ENCODE results near the gene ELL.

Gene ELL

DNA sequence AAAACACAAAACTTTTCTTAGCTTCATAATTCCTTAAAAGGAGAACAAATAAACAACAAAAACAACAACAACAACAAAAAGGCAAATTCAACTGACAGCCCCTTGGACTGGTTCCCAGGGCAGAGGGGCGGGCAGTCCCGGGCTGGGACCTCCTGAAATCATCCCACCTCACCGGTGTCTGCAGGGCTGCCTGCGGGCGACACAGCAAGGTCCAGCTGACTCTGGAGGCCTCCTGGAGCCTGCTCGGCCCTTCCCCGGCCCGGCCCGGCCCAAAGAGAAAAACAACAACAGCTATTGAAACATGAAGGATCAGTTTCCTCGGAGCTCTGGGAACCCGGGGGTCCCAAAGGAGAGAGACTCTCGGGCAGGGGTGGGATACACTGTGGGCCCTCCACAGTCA lies 78.9 kb downstream of the ELL start:
- no peak for DNase-seq

DNA sequence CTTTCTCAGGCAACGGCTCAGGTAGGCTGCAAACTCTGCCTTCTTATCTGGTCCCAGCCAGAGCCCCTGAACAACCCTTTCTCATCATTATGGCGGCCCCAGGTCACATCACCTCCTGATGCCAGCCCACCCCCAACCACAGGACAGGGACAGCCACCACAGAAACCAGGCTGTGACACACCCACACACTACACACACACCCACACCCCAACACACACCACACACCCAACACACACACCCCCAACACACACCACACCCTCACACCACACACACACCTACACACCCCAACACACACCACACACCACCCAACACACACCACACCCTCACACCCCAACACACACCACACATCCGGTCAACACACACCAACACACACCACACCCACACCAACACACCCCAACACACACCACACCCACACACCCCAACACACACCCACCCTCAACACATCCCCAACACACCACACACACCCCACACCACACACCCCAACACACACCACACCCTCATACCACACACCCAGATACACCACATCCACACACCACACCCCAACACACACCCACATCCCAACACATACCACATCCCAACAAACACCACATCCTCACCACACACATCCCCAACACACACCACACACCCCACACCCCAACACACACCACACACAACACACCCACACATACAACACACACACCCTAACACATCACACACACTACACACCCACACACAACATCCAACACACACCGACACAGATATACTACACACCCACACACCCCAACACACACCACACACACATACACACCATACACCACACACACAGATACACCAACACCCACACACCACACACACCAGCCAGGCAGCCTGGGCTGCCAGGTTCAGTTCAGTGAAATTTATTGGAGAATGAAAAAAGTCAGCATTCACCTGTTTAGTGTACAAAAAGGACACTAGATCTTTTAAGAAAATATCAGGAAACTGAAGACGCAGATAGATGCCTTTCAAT lies 79.8 kb downstream of the ELL start:
- DNase-seq, result no peak

DNA sequence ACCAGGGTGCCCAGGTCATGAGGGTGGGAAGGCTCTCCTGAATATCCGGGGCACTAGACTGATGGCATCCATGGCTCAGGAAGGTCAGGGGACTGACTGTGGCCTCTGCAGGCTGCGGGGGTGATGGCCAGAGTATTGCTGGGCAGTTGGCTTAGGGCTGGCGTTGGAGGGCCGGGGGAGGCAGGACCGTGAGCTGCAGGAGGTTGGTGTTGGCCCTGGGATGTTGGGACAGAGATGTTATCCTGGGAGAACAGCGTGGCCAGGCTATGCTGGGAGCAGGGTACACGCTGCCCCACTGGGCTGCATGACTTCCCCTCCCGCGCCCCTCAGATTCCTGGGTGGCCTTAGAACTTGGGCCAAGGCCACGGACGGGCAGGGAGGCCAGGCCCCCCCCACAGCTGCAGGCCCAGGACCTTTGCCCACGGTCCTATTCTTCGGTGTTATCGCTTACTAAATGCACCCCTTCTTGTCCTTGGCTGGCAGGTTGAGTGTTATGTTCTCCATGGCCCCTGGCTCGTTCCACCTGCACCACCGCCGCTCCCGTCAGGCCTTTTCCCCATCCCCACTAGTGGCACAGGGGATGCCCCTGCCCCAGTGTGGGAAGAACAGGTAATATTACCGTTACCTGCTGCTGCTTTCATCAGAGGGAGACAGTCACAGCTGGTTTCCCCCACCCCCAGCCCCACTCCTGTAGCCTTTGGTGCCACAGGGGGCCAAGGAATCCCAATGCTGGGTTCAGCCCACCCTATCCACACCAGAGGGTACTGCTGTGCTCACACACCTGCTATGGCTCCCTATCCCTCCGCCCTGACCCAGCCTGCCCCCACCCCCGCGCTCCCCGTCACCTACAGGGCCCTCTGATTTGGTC lies 80.7 kb downstream of the ELL start:
- no peak for DNase-seq

DNA sequence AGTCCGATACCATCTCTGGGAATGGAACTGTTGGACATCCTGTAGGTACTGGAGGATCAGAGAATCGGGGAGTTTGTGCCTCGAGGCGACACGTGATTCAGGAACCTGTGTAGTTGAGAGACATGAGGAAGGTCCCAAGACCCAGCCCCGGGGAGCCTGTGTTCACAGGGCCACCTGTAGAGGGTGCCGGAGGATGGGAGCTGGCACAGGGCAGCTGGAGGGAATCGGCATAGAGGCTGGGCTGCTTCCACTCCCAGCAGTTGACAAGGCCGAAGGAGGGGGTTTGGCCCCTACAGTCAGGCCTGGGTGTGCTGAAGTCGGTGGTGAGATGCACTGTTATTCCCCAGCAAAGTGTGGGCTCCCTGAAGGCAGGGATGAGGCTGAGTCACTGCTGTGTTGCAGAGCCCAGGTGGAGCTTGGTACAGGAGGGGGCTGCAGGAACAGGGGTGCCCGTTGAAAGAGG lies 81.4 kb downstream of the ELL start:
- no peak for DNase-seq

DNA sequence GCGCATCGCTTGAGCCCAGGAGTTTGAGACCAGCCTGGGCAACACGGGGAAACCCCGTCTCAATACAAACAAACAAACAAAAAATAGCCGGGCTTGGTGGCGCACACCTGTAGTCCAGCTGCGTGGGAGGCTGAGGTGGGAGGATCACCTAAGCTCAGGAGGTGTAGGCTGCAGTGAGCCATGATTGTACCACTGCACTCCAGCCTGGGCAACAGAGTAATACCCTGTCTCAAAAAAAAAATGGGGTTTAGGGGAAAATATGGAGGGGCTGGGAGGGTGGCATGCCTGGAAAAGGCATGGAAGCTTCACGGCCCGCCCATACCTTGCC lies 82.0 kb downstream of the ELL start:
- no peak for DNase-seq

DNA sequence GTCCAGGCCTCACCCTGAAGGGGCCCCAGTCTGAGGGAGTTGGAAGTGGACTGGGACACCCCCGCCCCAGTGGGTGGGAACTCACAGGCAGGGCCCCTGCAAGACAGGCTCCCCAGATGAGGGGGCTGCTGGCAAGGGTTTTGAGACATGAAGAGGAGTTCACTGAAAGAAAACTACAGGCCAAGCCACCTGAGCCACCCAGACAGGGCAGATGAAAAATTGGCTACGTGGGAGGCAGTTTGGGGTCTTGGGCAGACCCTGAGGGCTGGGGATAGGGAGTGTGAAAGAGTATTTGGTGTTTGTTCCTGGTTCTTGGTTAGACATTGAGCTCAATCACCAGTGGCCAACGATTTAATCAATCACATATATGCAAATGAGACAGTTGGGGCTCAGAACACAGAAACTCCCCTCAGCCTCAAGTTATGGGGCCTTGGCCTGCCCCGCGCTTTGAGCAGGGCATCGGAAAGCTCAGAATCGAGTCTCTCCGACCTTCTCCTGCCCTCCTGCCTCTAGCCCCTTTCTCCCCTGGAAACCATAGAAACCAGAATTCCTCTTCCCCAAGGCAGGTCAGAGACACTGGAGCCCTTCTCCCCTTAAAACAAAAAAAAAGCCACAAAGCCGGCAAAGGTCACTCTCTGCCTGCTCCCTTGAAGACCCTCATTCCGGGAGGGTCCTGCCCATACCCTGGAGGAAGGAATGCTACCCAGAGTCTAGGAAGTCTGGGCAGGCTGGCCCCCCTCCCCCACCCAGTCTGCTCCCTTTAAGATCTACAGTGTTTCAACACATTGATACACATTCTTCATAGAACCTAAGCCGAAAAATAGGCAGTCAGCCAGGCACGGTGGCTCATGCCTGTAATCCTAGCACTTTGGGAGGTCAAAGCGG lies 82.6 kb downstream of the ELL start:
- no peak for DNase-seq

DNA sequence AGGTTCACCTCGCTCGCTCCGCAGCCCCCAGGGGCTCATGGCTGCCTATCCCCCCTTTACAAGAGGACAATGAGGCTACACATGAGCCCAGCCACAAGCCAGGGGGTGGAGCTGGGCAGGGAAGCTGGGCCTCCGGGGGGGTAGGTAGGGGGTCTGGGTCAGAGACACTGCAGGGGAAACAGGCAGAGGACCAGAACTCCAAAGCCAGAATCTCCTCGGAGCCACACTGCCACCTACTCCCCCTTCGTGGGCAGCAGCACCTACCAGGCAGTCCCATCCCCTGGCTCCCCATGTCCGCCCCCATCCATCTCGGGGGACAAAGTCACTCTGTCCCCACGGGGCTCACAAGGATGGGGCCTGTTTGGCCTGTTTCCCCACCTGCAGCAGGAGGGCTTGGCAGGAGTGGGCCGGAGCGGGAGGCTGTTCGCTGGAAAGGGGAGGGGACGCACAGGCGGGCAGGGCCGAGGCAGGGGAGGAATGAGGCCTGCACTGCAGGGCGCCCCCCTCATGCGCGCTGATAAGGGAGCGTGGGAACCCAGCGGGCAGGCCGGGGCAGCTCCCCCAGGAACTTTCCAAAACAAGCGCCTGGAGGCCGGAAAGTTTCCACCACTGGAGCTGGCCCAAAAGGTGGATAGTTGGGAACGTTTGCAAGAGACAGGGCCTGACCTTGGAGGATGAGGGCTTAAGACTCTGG lies 83.4 kb downstream of the ELL start:
- DNase-seq, result no peak

DNA sequence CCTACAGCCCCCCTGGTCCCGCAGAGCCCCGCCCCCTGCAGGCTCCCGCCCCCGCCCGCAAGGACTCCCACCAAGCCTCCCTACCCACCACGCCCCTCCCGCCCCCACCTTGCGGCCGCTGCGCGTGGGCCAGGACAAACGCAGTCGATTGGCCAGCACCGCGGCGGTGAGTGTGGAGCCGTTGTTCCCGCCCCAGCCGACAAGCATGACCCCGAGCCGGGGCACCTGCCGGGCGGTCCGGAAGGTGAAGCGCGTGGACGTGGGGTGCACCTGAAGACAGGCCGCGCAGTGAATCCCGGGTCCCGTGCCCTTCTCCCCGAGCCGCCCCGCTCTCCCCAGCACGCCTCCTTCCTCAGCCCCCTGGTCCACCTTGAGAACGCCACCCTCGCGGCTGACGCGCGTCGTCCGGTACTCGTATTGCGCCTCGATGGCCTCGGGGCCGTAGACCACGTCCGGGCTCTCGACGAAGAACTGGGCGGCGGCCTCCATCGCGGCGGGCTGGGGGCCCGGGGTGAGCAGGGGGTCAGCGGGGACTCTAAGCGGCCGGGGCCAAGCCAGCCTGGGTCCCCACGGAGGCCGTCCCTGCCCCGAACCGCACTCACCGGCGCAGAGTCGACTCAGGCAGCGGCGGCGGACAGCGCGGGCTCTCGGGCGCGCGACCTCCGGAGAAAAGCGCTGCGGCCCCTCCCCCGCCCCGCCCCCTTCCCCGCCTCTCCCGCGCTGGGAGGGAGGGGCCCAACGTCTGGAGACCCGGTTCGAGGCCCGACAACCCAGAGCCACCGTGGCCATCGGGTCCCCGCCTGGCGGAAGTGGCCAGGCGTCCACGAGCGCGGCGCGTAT lies 84.2 kb downstream of the ELL start, which contains the start of gene ISYNA1:
Gene ISYNA1, minus strand, starts transcription at position 643 of the 840 bp plus-strand sequence. Its CDS starts 154 bp downstream, at position 489.
- no peak for DNase-seq

DNA sequence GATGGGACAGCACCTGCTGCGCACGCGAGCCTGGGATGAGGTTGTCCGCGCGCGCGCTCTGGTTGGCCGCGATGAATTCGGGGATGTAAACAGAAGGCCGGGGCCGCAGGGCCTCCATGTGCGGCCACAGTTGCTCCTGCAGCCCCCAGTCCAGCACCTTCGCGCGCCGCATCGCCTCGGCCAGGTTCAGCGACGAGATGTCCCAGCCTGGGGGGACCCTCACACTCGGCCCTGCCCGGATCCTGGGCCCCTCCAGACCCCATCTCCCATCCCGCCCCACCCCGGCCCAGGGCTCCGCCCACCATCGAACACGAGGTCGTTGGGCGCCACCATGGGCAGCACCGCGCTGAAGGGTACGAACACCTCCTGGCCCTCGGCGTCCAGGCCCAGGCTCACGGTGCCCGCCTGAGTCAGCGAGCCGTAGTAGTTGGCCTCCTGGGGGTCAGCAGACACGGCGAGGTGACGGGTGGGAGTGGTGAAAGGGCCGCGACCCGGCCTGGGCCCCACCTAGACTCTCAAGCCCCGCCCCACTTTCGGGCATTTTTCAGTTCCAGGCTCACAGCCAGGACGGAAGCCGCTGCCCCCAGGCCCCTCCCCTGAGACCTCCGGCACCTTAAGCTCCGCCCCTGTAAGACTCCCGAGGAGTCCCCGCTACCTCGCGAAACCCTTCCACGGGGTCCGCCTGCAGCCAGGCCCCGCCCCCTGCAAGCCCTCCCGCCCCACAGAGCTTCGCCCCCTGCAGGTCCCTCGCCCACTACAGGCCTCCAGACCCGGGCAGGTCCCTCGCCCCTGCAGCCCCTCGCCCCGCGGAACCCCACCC lies 85.0 kb downstream of the ELL start:
- peak; percentile 81 for DNase-seq

DNA sequence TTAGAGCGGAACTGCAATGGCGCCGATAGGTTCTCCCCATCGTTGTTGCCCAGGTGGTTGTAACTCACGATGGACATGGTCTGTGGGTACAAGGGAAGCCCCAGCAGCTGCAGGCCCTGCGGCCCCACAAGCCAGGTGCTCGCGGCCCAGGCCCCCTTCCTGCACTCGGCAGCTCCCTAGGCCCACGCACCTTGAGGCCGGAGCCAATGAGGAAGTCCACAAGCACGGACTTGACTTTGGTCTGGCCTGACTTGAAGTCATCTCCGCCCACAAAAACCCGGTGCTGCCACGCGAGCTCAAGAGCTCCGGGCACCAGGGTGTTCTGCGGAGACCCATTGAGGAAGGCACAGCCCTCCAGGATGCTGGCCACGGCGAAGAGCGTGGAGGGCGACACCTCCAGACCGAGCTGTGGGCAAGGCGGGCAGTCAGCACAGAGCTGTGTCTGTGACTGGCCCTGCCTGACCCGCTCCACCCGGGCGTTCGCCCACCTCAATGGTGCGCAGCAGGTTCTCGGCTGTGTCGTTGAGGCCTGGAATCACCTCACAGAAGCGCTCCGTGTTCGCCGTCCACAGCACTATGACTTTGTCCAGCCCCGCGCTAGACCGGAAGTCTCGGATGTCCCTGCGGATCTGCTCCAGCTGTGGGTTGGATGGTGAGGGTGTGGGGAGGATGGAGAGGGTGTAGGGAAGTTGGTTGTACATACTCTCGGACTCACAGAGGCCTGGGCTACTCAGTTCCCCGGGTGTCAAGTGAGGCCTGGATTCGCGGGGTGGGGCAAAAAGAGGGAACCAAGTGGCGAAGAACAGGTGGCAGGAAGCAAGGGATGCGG lies 85.8 kb downstream of the ELL start:
- no peak for DNase-seq

DNA sequence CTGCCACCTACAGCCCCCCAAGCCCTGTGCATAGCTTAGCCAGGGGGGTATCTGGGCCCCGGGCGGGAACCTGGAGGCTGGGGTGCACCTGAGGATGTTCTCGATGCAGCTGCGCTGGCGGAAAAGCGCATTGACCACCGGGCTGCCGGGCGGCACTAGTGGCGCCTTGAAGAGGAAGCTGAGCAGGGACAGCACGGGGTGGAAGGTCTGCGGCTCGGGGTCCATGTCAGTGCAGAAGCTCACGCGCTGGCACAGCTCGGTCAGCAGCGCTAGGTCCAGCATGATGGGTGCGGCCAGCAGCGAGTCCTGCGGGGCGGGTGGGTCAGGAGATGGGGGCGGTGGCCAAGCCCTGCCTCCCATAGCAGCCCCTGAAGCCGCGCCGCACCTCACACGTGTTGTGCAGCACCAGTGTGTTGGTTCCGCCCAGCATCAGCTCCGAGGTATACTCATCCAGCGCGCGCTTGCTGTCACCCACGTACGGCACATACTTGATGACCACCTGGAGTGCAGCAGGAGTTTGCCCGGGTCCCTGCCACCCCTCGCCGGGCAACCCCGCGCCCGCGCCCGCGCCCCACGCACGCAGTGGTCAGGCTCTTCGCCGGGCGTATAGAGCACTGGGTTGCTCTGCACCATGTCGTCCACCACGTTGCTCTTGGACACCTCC lies 86.6 kb downstream of the ELL start:
- DNase-seq, result no peak

DNA sequence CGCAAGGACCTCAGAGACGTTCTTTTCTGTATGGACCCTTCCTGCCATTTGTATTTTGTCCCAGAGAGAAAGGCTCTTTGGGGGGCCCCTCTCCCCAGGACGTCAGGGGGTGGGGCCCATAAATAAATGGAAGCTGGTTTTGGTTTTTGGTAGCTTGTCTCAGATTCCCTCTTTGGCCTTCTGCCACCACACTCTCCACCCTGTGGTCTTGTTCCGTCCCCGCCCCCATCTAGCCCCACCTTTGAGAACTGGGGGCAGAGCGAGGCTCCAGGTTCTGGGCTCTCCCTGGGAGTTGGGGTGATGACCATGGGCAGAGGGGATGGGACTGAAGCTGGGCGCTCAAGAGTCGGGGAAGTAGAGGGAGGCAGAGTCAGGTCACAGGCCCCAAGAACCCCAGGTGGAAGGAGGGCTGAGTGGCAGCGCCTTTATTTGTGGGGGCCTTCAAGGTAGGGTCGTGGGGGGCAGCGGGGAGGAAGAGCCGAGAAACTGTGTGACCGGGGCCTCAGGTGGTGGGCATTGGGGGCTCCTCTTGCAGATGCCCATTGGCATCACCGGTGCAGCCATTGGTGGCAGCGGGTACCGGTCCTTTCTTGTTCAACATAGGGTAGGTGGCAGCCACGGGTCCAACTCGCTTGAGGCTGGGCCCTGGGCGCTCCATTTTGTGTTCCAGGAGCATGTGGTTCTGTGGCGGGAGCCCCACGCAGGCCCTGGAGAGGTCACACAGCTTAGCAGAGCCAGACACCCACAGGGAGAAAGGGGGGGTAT lies 87.3 kb downstream of the ELL start:
- no peak for DNase-seq

DNA sequence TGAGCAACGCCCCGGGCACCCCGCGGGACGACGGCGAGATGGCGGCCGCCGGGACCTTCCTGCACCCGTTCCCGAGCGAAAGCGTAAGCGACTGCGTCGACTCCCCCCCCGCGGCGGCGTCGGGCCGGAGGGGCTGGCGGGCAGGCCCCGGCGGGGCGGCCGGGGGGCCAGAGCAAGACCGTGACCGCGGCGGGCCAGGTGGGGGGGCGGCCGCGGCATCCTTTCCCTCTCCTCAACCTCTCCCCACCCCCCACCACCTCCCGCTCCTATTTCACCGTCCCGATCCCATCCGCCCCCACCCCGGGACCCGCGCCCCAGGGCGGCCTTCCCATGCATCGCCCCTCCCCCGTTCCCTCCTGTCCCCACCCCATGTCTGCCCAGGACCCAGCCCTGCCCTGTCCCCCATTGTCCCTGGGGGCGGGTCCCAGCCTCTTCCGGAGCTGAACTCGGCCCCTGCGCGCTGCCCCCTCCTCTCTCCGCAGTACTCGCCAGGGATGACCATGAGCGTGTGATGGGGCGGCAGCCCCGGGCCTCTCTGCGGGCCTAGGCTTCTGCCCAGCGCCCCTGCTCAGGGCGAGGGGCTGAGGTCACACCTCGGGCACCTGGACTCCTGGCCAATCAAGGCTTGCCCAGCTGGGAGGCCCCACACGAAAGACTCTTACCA lies 88.0 kb downstream of the ELL start:
- no peak for DNase-seq

DNA sequence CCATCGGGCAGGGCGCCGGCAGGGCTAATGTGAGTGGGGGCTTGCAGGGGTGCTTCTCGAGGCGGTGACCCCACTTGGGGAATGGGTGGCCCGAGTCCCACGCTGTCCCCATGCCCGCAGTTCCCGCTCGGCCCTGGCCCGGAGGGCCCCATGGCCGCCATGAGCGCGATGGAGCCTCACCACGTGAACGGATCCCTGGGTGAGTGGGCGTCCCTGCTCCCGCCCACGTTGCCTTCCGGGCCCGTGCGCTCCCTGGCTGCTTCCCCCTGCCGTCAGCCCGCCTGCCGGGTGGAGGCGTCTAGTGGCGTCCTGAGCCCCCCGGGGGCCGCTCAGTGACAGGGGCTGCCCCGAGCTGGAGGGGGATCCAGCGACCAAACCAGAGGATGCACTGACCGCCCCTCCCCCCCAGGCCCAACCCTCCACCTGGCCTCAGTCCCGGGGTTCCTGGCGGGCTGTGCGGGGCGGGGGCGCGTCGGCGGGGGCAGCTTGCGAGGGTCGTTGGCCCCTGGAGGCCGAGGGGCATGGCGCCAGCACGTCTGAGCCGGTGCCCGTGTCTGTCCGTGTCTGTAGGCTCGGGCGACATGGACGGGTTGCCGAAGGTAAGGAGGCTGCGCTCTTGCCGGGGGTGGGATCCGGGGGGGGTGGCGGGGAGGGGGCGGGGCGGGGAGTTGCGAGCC lies 88.7 kb downstream of the ELL start:
- DNase-seq, result no peak

DNA sequence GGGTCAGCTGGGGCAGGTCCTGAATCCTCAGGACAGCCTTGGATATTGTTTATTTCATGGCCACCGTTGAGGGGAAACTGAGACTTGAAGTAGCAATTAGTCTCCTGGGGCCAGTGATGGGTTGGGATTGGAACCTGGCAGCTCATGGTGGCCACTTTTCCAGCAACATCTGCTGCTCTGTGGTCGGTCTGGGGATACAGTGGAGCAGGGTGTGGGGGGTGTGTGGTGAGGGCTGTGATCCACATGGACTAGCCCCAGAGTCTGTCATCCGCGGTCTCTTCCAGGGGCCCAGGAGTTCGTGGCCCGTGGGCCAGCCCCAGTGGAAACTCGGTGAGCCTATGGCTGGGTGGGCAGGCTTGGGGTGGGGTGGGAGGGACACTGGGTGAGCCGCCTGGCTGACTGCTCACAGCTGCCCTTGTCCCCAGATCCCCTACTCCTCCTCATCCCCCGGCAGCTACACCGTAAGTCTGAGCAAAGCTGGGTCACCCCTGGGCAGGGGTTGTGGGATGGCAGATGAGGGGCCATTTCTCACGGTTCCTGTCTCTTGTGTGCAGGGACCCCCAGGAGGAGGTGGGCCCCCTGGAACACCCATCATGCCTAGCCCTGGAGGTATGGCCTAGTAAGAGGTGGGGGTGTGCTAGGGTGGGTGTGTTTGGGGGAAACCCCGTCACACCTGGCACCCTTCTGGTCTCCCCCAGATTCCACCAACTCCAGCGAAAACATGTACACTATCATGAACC lies 89.4 kb downstream of the ELL start:
- DNase-seq, result no peak
